Measurements from ENCODE around the gene PLA2G2D.
A peak's percentile ranks its signal among the peaks of the same experiment; 100 is the strongest.

Gene PLA2G2D

GRCh38 chr1:20112279-20113000 is 6.9 kb downstream of the PLA2G2D start:
- DNase-seq, result no peak

- no peak for DNase-seq
Measured at GRCh38 chr1:20111452-20111851, 7.9 kb downstream of the PLA2G2D start.

- no peak for DNase-seq
Measured at GRCh38 chr1:20110679-20111078, 8.7 kb downstream of the PLA2G2D start.

GRCh38 chr1:20109223-20109856 is 10.0 kb downstream of the PLA2G2D start:
- no peak for DNase-seq

- DNase-seq, result no peak
Measured at GRCh38 chr1:20108366-20109123, 10.8 kb downstream of the PLA2G2D start.

- DNase-seq, result no peak
Measured at GRCh38 chr1:20107796-20108195, 11.5 kb downstream of the PLA2G2D start.

GRCh38 chr1:20107351-20107750 is 12.0 kb downstream of the PLA2G2D start:
- no peak for DNase-seq

GRCh38 chr1:20105856-20106255 is 13.5 kb downstream of the PLA2G2D start:
- no peak for DNase-seq

GRCh38 chr1:20102875-20103274 is 16.5 kb downstream of the PLA2G2D start:
- no peak for DNase-seq

- peak; percentile 60 to 77 for DNase-seq
Measured at GRCh38 chr1:20100632-20101355, 18.5 kb downstream of the PLA2G2D start.

GRCh38 chr1:20099533-20099932 is 19.8 kb downstream of the PLA2G2D start:
- DNase-seq, result no peak

GRCh38 chr1:20096840-20097447 is 22.4 kb downstream of the PLA2G2D start:
- DNase-seq, result no peak

GRCh38 chr1:20095564-20096434 is 23.5 kb downstream of the PLA2G2D start:
- no peak for DNase-seq

- DNase-seq, result no peak
Measured at GRCh38 chr1:20093940-20094391, 25.4 kb downstream of the PLA2G2D start.

GRCh38 chr1:20093303-20093702 is 26.0 kb downstream of the PLA2G2D start:
- no peak for DNase-seq

- no peak for DNase-seq
Measured at GRCh38 chr1:20090641-20091040, 28.7 kb downstream of the PLA2G2D start.

- no peak for DNase-seq
Measured at GRCh38 chr1:20090119-20090518, 29.2 kb downstream of the PLA2G2D start.

GRCh38 chr1:20089328-20090077 is 29.8 kb downstream of the PLA2G2D start:
- no peak for DNase-seq

GRCh38 chr1:20087668-20088067 is 31.7 kb downstream of the PLA2G2D start:
- no peak for DNase-seq

GRCh38 chr1:20086800-20087199 is 32.5 kb downstream of the PLA2G2D start:
- no peak for DNase-seq
